Kidney epithelial cell (primary cell): ENCODE results near the gene ECE2. TPM values are rescaled to one million over a fixed set of nuclear protein-coding genes. Genes with fewer than 3 reads are reported as not detected.
A peak's percentile ranks its signal among the peaks of the same experiment; 100 is the strongest.

ENCODE experiments used
- DNase-seq: peaks from one replicate; pipeline ENCODE4 v3.0.0-alpha.2; 2010; ENCODE audit warnings: low read depth
- H3K27me3 ChIP-seq: 2 replicates; pipeline ENCODE4 v1.6.0; 2011; ENCODE audit warnings: low read length; ENCODE audit not compliant: control insufficient read depth, insufficient read depth
- H3K36me3 ChIP-seq: 2 replicates; pipeline ENCODE4 v1.5.1; 2011; ENCODE audit warnings: low read length; ENCODE audit not compliant: control insufficient read depth, insufficient read depth
- H3K4me3 ChIP-seq: 2 replicates; pipeline ENCODE4 v1.5.1; 2011; ENCODE audit warnings: low read depth, mild to moderate bottlenecking, control low read depth, low read length
- total RNA-seq: library from RNA; depleted of rRNA; stranded (reverse); fragments of >200 nt; gene quantifications from 2 replicates; pipeline ENCODE4 v1.2.3, GENCODE V29; 2015
- TF ChIP-seq, protein P1 (sequence below): IDR thresholded peaks from 2 replicates; pipeline ENCODE4 v1.5.1; 2011; ENCODE audit warnings: mild to moderate bottlenecking, moderate library complexity, low read length, control low read depth, inconsistent platforms; ENCODE audit not compliant: insufficient read depth, poor library complexity, severe bottlenecking

The ECE2 gene
- total RNA-seq, 1 donor from 2014 or later, result not detected

DNA sequence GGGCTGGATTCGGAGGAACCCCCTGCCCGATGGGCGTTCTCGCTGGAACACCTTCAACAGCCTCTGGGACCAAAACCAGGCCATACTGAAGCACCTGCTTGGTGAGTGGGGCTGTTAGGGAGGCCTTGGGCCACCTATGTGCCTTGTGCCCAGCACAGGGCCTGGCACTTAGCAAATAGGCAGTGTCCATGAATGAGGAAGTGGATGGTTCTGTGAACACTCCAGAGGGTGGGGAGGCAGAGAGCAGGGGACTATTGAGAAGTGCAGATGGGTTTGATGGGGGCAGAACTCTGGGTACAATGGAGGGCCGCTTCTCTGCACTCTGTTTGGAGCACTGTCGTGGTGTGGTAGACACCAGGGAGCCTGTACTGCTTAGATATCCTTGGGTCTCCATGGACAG, 1.5 kb downstream of the ECE2 start:
- DNase-seq, result no peak
- TF ChIP-seq, protein P1, sequence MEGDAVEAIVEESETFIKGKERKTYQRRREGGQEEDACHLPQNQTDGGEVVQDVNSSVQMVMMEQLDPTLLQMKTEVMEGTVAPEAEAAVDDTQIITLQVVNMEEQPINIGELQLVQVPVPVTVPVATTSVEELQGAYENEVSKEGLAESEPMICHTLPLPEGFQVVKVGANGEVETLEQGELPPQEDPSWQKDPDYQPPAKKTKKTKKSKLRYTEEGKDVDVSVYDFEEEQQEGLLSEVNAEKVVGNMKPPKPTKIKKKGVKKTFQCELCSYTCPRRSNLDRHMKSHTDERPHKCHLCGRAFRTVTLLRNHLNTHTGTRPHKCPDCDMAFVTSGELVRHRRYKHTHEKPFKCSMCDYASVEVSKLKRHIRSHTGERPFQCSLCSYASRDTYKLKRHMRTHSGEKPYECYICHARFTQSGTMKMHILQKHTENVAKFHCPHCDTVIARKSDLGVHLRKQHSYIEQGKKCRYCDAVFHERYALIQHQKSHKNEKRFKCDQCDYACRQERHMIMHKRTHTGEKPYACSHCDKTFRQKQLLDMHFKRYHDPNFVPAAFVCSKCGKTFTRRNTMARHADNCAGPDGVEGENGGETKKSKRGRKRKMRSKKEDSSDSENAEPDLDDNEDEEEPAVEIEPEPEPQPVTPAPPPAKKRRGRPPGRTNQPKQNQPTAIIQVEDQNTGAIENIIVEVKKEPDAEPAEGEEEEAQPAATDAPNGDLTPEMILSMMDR, result no peak
- Histone ChIP-seq H3K36me3 (no peaks in the 10 kb centered on the region), H3K4me3 (no peak overlapping the region), H3K27me3 (peaks cover 32% of the 10 kb centered on the region)

DNA sequence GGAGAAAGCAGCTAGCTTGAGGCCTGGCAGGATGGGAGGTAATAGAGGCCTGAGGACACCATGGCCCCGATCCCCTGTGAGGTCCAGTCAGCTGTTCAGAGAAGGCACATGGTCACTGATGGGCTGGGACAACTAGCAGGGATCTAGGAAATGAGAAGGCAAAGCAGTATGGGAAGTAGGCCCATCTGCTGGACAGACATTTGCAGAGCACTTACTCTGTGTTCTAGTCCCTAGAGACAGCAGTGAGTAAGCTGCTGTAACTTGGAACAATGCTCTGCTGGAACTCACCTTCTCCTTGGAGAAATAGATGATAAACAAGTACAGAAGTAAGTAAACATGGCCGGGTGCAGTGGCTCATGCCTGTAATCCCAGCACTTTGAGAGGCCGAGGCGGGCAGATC, 7.1 kb downstream of the ECE2 start:
- H3K4me3 ChIP-seq, result no peak overlapping the region
- H3K27me3 ChIP-seq, result peaks cover 9% of the 10 kb centered on the region
- no peaks in the 10 kb centered on the region for H3K36me3 ChIP-seq
- TF ChIP-seq, protein P1, result no peak
- DNase-seq, result no peak

DNA sequence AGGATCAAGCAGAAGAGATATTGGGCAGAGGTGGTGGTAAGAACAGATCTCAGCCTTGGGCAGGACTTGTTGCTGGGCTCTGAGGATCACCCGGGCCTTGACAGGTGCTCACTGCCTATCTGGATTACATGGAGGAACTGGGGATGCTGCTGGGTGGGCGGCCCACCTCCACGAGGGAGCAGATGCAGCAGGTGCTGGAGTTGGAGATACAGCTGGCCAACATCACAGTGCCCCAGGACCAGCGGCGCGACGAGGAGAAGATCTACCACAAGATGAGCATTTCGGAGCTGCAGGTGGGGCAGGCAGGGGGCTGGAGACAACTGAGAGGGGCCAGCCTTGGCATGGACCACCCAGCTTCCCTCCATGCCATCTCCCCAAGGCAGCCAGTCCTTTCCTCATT, 7.9 kb downstream of the ECE2 start:
- no peaks in the 10 kb centered on the region for H3K36me3 ChIP-seq
- H3K4me3 ChIP-seq, result no peak overlapping the region
- no peak for DNase-seq
- TF ChIP-seq, protein P1, result no peak
- peaks cover 6% of the 10 kb centered on the region for H3K27me3 ChIP-seq

DNA sequence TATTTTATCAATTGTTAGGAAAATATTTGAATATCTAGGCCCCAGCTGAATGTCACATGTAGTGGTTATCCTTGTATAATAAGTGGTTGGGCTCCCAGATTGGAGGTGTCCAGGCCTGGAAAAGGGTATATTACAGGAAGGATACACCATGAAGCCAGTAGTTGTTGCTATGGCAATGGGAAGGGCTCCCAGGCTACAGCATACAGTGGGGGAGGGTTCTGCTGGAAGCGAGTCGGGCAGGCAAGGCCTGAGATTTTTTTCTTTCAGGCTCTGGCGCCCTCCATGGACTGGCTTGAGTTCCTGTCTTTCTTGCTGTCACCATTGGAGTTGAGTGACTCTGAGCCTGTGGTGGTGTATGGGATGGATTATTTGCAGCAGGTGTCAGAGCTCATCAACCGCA, 8.9 kb downstream of the ECE2 start:
- Histone ChIP-seq H3K4me3 (no peak overlapping the region), H3K36me3 (no peaks in the 10 kb centered on the region), H3K27me3 (peaks cover 9% of the 10 kb centered on the region)
- no peak for DNase-seq
- TF ChIP-seq, protein P1, result peak; percentile 58

DNA sequence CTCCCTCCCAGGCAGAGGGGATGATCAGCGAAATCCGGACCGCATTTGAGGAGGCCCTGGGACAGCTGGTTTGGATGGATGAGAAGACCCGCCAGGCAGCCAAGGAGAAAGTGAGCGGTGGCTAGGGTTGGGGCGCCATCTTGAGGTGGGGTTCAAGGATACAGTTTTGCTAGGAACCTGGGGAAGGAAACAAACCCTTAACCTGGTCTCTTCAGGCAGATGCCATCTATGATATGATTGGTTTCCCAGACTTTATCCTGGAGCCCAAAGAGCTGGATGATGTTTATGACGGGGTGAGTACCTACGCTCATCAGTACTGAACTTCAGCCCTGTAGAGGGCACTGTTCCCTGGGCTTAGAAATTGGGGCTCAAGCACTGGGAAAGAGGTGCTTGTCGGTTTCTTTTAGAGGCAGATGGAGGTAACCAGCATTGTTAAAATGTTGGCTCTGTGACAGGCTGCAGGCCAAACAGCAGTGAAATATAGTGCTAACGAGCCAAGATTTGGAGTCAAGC, 13.7 kb downstream of the ECE2 start:
- DNase-seq, result no peak
- Histone ChIP-seq H3K4me3 (no peak overlapping the region), H3K36me3 (no peaks in the 10 kb centered on the region), H3K27me3 (peaks cover 12% of the 10 kb centered on the region)
- TF ChIP-seq, protein P1, result peak; percentile 66

DNA sequence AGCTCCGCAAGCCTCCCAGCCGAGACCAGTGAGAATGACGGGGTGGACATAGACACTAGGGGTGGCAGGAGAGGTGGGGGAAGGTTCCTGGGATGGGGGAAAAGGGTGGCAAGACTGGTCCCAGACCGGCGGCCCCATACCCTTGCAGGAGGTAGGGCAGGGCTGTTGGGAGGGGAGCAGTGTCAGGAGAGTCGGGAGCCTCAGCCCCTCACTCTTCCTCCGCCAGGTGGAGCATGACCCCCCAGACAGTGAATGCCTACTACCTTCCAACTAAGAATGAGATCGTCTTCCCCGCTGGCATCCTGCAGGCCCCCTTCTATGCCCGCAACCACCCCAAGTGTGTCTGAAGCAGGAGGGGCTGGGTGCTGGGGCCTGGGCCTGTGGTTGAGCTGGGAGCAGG, 14.5 kb downstream of the ECE2 start:
- H3K36me3 ChIP-seq, result no peaks in the 10 kb centered on the region
- H3K4me3 ChIP-seq, result no peak overlapping the region
- DNase-seq, result no peak
- TF ChIP-seq, protein P1, result no peak
- peaks cover 10% of the 10 kb centered on the region for H3K27me3 ChIP-seq
